ENCODE data around the gene UBE2G2. TPM values are rescaled to one million over a fixed set of nuclear protein-coding genes. Genes with fewer than 3 reads are reported as not detected.

UBE2G2 gene
- total and polyA plus RNA-seq, 2 donors (not counting 3 experiments of a cell fraction or from before 2014, with no cell fraction given) = 95.0 to 114 TPM

DNA sequence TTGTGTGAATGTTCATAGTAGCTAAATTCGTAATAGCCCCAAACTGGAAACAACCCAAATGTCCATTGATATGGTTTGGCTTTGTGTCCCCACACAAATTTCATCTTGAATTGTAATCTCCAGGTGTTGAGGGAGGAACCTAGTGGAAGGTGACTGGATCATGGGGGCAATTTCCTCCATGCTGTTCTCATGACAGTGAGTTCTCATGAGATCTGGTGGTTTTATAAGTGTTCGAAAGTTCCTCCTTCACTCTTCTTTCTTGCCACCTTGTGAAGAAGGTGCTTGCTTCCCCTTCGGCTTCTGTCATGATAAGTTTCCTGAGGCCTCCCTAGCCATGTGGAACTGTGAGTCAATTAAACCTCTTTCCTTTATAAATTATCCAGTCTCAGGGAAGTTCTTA is 11.3 kb downstream of the UBE2G2 start:
- Histone ChIP-seq H3K36me3 (ENCODE audit: control insufficient read depth in 2 of 2, extremely low read depth in 1 of 2, insufficient read depth in 2 of 2, low read length in 2 of 2) (peaks cover 2 to 5% of the 10 kb centered on the region in 2 experiments), H3K4me1 (ENCODE audit: control insufficient read depth, extremely low read depth, insufficient read depth, low read length) (no peaks in the 10 kb centered on the region), H3K27ac (ENCODE audit: insufficient read depth, low read depth, low read length) (no peak overlapping the region), H3K79me2 (ENCODE audit: control insufficient read depth, insufficient read depth, low read length) (peaks cover 77% of the 10 kb centered on the region), H3K4me2 (ENCODE audit: insufficient read depth, low read length) (no peak overlapping the region), H4K20me1 (replicated peaks; ENCODE audit: control insufficient read depth, extremely low read depth, insufficient read depth, low read length) (peaks cover 4% of the 10 kb centered on the region), H3K9ac (replicated peaks; ENCODE audit: extremely low read depth, insufficient read depth, low read length) (no peak overlapping the region), H2AFZ (ENCODE audit: low read depth, low read length) (no peak overlapping the region), H3K9me3 (replicated peaks; ENCODE audit: control insufficient read depth, insufficient read depth, low read length) (no peaks in the 10 kb centered on the region), H3K9me1 (replicated peaks; ENCODE audit: control insufficient read depth, extremely low read depth, insufficient read depth, low read length) (no peaks in the 10 kb centered on the region), H3K27me3 (ENCODE audit: control insufficient read depth in 2 of 2, insufficient read depth in 2 of 2, low read length in 2 of 2) (no peaks in the 10 kb centered on the region), H3K4me3 (replicated peaks in 1 of 3; ENCODE audit: insufficient read depth in 1 of 3, low read depth in 1 of 3, low read length in 3 of 3) (no peak overlapping the region)
- no TSS peak for BruUV-seq (replicated peaks)
- DNase-seq (ENCODE audit: low read depth, low spot score) = no peak
- intact Hi-C loops (cut with micrococcal nuclease) = no loop called here
- POLR2A ChIA-PET = no interaction called here
- CTCF ChIA-PET = interaction anchor here (1.3 to 1.9 kb wide), 2 partner anchors 48 to 280 kb away, joined by 4 to 9 read pairs; no protein-coding TSS in a partner anchor
- FAIRE-seq = no peak
- dilution Hi-C loops (cut with MboI; ENCODE audit: extremely low pct_ligation_motif_present, low sequenced_read_pairs) = no loop called here
- TF ChIP-seq POLR2AphosphoS5 (IDR thresholded peaks at IDR 0.05; ENCODE audit: insufficient read depth, low read depth, low read length) (no peak), EZH2 (IDR thresholded peaks at IDR 0.05; ENCODE audit: borderline replicate concordance, low read depth, low read length, severe bottlenecking) (no peak), GATA2 (IDR thresholded peaks at IDR 0.05; ENCODE audit: insufficient read depth, insufficient read length, low read depth, low read length) (no peak), JUN (IDR thresholded peaks at IDR 0.05; ENCODE audit: borderline replicate concordance, insufficient read depth, insufficient read length, low read depth) (no peak), POLR2A (IDR thresholded peaks at IDR 0.05; ENCODE audit: low read depth, low read length) (no peak), CTCF (IDR thresholded peaks at IDR 0.05; ENCODE audit: extremely low read depth in 1 of 2, insufficient read depth in 1 of 2, low read depth in 1 of 2, low read length in 2 of 2) (no peak), FOS (IDR thresholded peaks at IDR 0.05; ENCODE audit: borderline replicate concordance, insufficient read depth, low read length) (no peak), MAX (IDR thresholded peaks at IDR 0.05; ENCODE audit: insufficient read depth, insufficient read length) (no peak), MYC (IDR thresholded peaks at IDR 0.05; ENCODE audit: low read depth, low read length) (no peak)
